Astrocyte (in vitro differentiated cells and primary cell): ENCODE data around the gene CIPC. TPM values are rescaled to one million over a fixed set of nuclear protein-coding genes. Genes with fewer than 3 reads are reported as not detected.
A peak's percentile ranks its signal among the peaks of the same experiment; 100 is the strongest.

Experiments
- DNase-seq: peaks from one replicate; pipeline ENCODE4 v3.0.0-alpha.2; 2010; ENCODE audit warnings: low read depth
- FAIRE-seq: peaks from 2 replicates; lab custom pipeline; 2011; peaks lifted over from hg19 to GRCh38; lab: Jason Lieb, UNC
- H2AFZ ChIP-seq: 2 replicates; pipeline ENCODE4 v1.6.0; 2012; ENCODE audit warnings: low read depth, low read length, inconsistent platforms
- H3K27ac ChIP-seq: 2 replicates; pipeline ENCODE4 v1.5.1; 2011; ENCODE audit warnings: low read depth, low read length, inconsistent platforms
- H3K27me3 ChIP-seq: 2 replicates; pipeline ENCODE4 v1.6.0; 2011; ENCODE audit warnings: low read length, inconsistent platforms; ENCODE audit not compliant: insufficient read depth
- H3K36me3 ChIP-seq: 2 replicates; pipeline ENCODE4 v1.5.1; 2011; ENCODE audit warnings: low read length, inconsistent platforms; ENCODE audit not compliant: insufficient read depth
- H3K4me1 ChIP-seq: 2 replicates; pipeline ENCODE4 v1.5.1; 2011; ENCODE audit warnings: low read length, inconsistent platforms; ENCODE audit not compliant: insufficient read depth
- H3K4me2 ChIP-seq: 2 replicates; pipeline ENCODE4 v1.6.0; 2012; ENCODE audit warnings: low read length, inconsistent platforms
- H3K4me3 ChIP-seq: 2 replicates; pipeline ENCODE4 v1.5.1; 2011; ENCODE audit warnings: low read depth, mild to moderate bottlenecking, low read length, inconsistent platforms; ENCODE audit not compliant: insufficient read depth
- H3K79me2 ChIP-seq: 2 replicates; pipeline ENCODE4 v1.6.0; 2012; ENCODE audit warnings: mild to moderate bottlenecking, low read length, inconsistent platforms; ENCODE audit not compliant: insufficient read depth
- H3K9ac ChIP-seq: 2 replicates; pipeline ENCODE4 v1.6.0; 2012; ENCODE audit warnings: mild to moderate bottlenecking, low read length, inconsistent platforms
- H3K9me3 ChIP-seq: 2 replicates; pipeline ENCODE4 v1.5.1; 2012; ENCODE audit warnings: low read depth, mild to moderate bottlenecking, low read length, inconsistent platforms; ENCODE audit not compliant: insufficient read depth
- H4K20me1 ChIP-seq: 2 replicates; pipeline ENCODE4 v1.6.0; 2012; ENCODE audit warnings: low read length, inconsistent platforms; ENCODE audit not compliant: insufficient read depth
- H3K27ac Mint-ChIP-seq: one replicate; pipeline ENCODE4 v1.8.0; 2021; ENCODE audit warnings: mild to moderate bottlenecking, mixed read lengths; ENCODE audit not compliant: unreplicated experiment
- H3K27me3 Mint-ChIP-seq: one replicate; pipeline ENCODE4 v1.8.0; 2021; ENCODE audit warnings: low read depth, mixed read lengths; ENCODE audit not compliant: unreplicated experiment
- H3K36me3 Mint-ChIP-seq: one replicate; pipeline ENCODE4 v1.8.0; 2021; ENCODE audit warnings: low read depth, mixed read lengths; ENCODE audit not compliant: unreplicated experiment
- H3K4me1 Mint-ChIP-seq: one replicate; pipeline ENCODE4 v1.8.0; 2021; ENCODE audit warnings: low read depth, mixed read lengths; ENCODE audit not compliant: unreplicated experiment
- H3K4me3 Mint-ChIP-seq: one replicate; pipeline ENCODE4 v1.8.0; 2021; ENCODE audit warnings: mild to moderate bottlenecking, moderate library complexity, mixed read lengths; ENCODE audit not compliant: unreplicated experiment
- H3K9me3 Mint-ChIP-seq: one replicate; pipeline ENCODE4 v1.8.0; 2021; ENCODE audit warnings: mild to moderate bottlenecking, mixed read lengths; ENCODE audit not compliant: unreplicated experiment
- CTCF ChIP-seq: IDR thresholded peaks from 2 replicates; pipeline ENCODE4 v1.5.1; 2011; ENCODE audit warnings: low read depth, mild to moderate bottlenecking, inconsistent platforms, low read length, moderate library complexity; ENCODE audit not compliant: insufficient read depth
- EZH2 ChIP-seq: IDR thresholded peaks from 2 replicates; pipeline ENCODE4 v1.6.1; 2012; ENCODE audit warnings: mild to moderate bottlenecking, low read length, inconsistent platforms; ENCODE audit not compliant: insufficient read depth
- total RNA-seq: library from RNA; stranded (reverse); gene quantifications from 2 replicates; pipeline ENCODE4 v1.2.1, GENCODE V29; 2021

The CIPC gene
- total RNA-seq, 1 donor from 2014 or later, result 20.2 TPM

- Histone ChIP-seq H3K79me2 (no peaks in the 10 kb centered on the region), H3K4me1 (peaks cover 12% of the 10 kb centered on the region), H3K4me2 (peak overlapping the region; percentile 86), H3K4me3 (peak overlapping the region; percentile 37), H3K27me3 (peaks cover 71% of the 10 kb centered on the region), H4K20me1 (peaks cover 8% of the 10 kb centered on the region), H3K36me3 (no peaks in the 10 kb centered on the region), H3K9ac (no peak overlapping the region), H2AFZ (peak overlapping the region; percentile 75), H3K27ac (no peak overlapping the region), H3K9me3 (no peaks in the 10 kb centered on the region)
- DNase-seq (no peak), FAIRE-seq (no peak)
- no peak overlapping the region for H3K27ac Mint-ChIP-seq
- H3K4me3 Mint-ChIP-seq, result peak overlapping the region; percentile 77
- H3K4me1 Mint-ChIP-seq, result no peaks in the 10 kb centered on the region
- H3K9me3 Mint-ChIP-seq, result peaks cover 2% of the 10 kb centered on the region
- no peaks in the 10 kb centered on the region for H3K36me3 Mint-ChIP-seq
- H3K27me3 Mint-ChIP-seq, result peaks cover 71% of the 10 kb centered on the region
- TF ChIP-seq CTCF (no peak), EZH2 (peak; percentile 52)
These were observed 42.5 kb downstream of the CIPC start for GRCh38 chr14:77140359-77141213.

GRCh38 chr14:77141214-77142004 lies 43.4 kb downstream of the CIPC start, which contains the start of gene ZDHHC22:
Gene ZDHHC22, minus strand, starts transcription at chr14:77141791. Its CDS starts 2,053 bp downstream, at chr14:77139738.
- Histone ChIP-seq H3K27me3 (peaks cover 74% of the 10 kb centered on the region), H4K20me1 (peaks cover 8% of the 10 kb centered on the region), H3K9ac (no peak within 1 kb of the TSS), H3K9me3 (no peaks in the 10 kb centered on the region), H2AFZ (peak within 1 kb of the TSS; percentile 75), H3K4me2 (peak within 1 kb of the TSS; percentile 86), H3K27ac (no peak within 1 kb of the TSS), H3K79me2 (no peaks in the 10 kb centered on the region), H3K36me3 (no peaks in the 10 kb centered on the region), H3K4me1 (peaks cover 12% of the 10 kb centered on the region), H3K4me3 (peak within 1 kb of the TSS; percentile 37)
- FAIRE-seq (no peak), DNase-seq (peak; percentile 23)
- H3K4me3 Mint-ChIP-seq, result peak within 1 kb of the TSS; percentile 85
- peaks cover 76% of the 10 kb centered on the region for H3K27me3 Mint-ChIP-seq
- H3K4me1 Mint-ChIP-seq, result no peaks in the 10 kb centered on the region
- H3K9me3 Mint-ChIP-seq, result peaks cover 2% of the 10 kb centered on the region
- TF ChIP-seq CTCF, result no peak
- no peak for TF ChIP-seq EZH2
- peak within 1 kb of the TSS; percentile 34 for H3K27ac Mint-ChIP-seq
- no peaks in the 10 kb centered on the region for H3K36me3 Mint-ChIP-seq
